Effector CD4-positive, alpha-beta T cell (primary cell): ENCODE measurements around the gene SPX.

Experiments used
- DNase-seq: peaks from one replicate; pipeline ENCODE4 v3.0.0-alpha.2; 2020

SPX gene

GRCh38 chr12:21539797-21540196 lies 13.7 kb downstream of the SPX start:
- DNase-seq, result no peak

- no peak for DNase-seq
These were observed 15.7 kb downstream of the SPX start for GRCh38 chr12:21541773-21542172.

- DNase-seq, result no peak
These were observed 16.3 kb downstream of the SPX start for GRCh38 chr12:21542403-21542802.

GRCh38 chr12:21543151-21543550 lies 17.1 kb downstream of the SPX start:
- no peak for DNase-seq

GRCh38 chr12:21545557-21545956 lies 19.5 kb downstream of the SPX start:
- no peak for DNase-seq

- DNase-seq, result no peak
These were observed 20.6 kb downstream of the SPX start for GRCh38 chr12:21546716-21547115.

- no peak for DNase-seq
These were observed 21.3 kb downstream of the SPX start for GRCh38 chr12:21547437-21547836.

GRCh38 chr12:21551841-21552465 lies 25.9 kb downstream of the SPX start:
- no peak for DNase-seq

GRCh38 chr12:21552635-21553328 lies 26.7 kb downstream of the SPX start:
- DNase-seq, result no peak

GRCh38 chr12:21553329-21553675 lies 27.2 kb downstream of the SPX start:
- no peak for DNase-seq

- no peak for DNase-seq
These were observed 32.1 kb downstream of the SPX start for GRCh38 chr12:21558100-21558679.

- DNase-seq, result no peak
These were observed 33.9 kb downstream of the SPX start for GRCh38 chr12:21559855-21560569.

GRCh38 chr12:21561158-21561557 lies 35.1 kb downstream of the SPX start:
- no peak for DNase-seq

GRCh38 chr12:21562859-21563258 lies 36.8 kb downstream of the SPX start:
- no peak for DNase-seq

GRCh38 chr12:21566223-21566906 lies 40.3 kb downstream of the SPX start:
- DNase-seq, result no peak

GRCh38 chr12:21566907-21567394 lies 40.9 kb downstream of the SPX start:
- no peak for DNase-seq

- DNase-seq, result no peak
These were observed 42.0 kb downstream of the SPX start for GRCh38 chr12:21568115-21568514.

- DNase-seq, result no peak
These were observed 45.0 kb downstream of the SPX start for GRCh38 chr12:21571046-21571445.

- no peak for DNase-seq
These were observed 47.8 kb downstream of the SPX start for GRCh38 chr12:21573733-21574358.

- DNase-seq, result no peak
These were observed 50.3 kb downstream of the SPX start for GRCh38 chr12:21576431-21576830.

- DNase-seq, result no peak
These were observed 51.4 kb downstream of the SPX start for GRCh38 chr12:21577516-21577915.

- no peak for DNase-seq
These were observed 54.8 kb downstream of the SPX start for GRCh38 chr12:21580748-21581516.
